SK-N-SH treated with all-trans-retinoic acid at 6 μM for 48 hours (cell line): ENCODE data around the gene CCDC30.

Experiments
- ATAC-seq: fragments of 200-7000 bp; cut with Tn5 transposase; 3 replicates; pipeline ENCODE4 v1.9.1; 2020; ENCODE audit warnings: mild to moderate bottlenecking, moderate library complexity
- ARNTL ChIP-seq: fragments of 450-650 bp; formaldehyde crosslinking; IDR thresholded peaks from 2 replicates; pipeline ENCODE4 v1.5.0; 2020; ENCODE audit warnings: low read depth, mild to moderate bottlenecking, moderate library complexity, borderline replicate concordance
- BACH2 ChIP-seq: fragments of 250-450 bp; sonication (Bioruptor Pico); IDR thresholded peaks from 2 replicates; pipeline ENCODE4 v1.9.0; 2021; ENCODE audit warnings: mild to moderate bottlenecking, borderline replicate concordance
- CSDC2 ChIP-seq: fragments of 250-450 bp; sonication (Bioruptor Pico); IDR thresholded peaks from 2 replicates; pipeline ENCODE4 v1.5.0; 2020; ENCODE audit warnings: mild to moderate bottlenecking, moderate library complexity
- ESRRG ChIP-seq: fragments of 250-450 bp; sonication (Bioruptor Pico); IDR thresholded peaks from 2 replicates; pipeline ENCODE4 v1.6.1; 2021; ENCODE audit warnings: mild to moderate bottlenecking
- ISL1 ChIP-seq: fragments of 250-450 bp; sonication (Bioruptor Pico); IDR thresholded peaks from 2 replicates; pipeline ENCODE4 v2.1.2; 2022; ENCODE audit warnings: mild to moderate bottlenecking, moderate library complexity
- RARB ChIP-seq: fragments of 250-450 bp; sonication (Bioruptor Pico); IDR thresholded peaks from 2 replicates; pipeline ENCODE4 v1.8.0; 2021; ENCODE audit warnings: mild to moderate bottlenecking, moderate library complexity
- SNAI2 ChIP-seq: fragments of 250-450 bp; sonication (Bioruptor Pico); IDR thresholded peaks from 2 replicates; pipeline ENCODE4 v1.5.0; 2020; ENCODE audit warnings: mild to moderate bottlenecking, moderate library complexity
- TOX ChIP-seq: fragments of 250-450 bp; sonication (Bioruptor Pico); IDR thresholded peaks from 2 replicates; pipeline ENCODE4 v1.8.0; 2021; ENCODE audit warnings: mild to moderate bottlenecking, moderate library complexity, borderline replicate concordance
- ZC3H10 ChIP-seq: fragments of 250-450 bp; sonication (Bioruptor Pico); IDR thresholded peaks from 2 replicates; pipeline ENCODE4 v1.5.1; 2021; ENCODE audit warnings: mild to moderate bottlenecking, moderate library complexity
- ZFP3 ChIP-seq: fragments of 250-450 bp; sonication (Bioruptor Pico); IDR thresholded peaks from 2 replicates; pipeline ENCODE4 v1.5.0; 2020; ENCODE audit warnings: mild to moderate bottlenecking, moderate library complexity
- ZNF565 ChIP-seq: fragments of 450-650 bp; formaldehyde crosslinking; conservative IDR thresholded peaks from 2 replicates; pipeline ENCODE4 v1.5.0; 2020; ENCODE audit warnings: low read depth, mild to moderate bottlenecking, moderate library complexity
- ZNF70 ChIP-seq: fragments of 450-650 bp; formaldehyde crosslinking; IDR thresholded peaks from 2 replicates; pipeline ENCODE4 v1.5.0; 2020; ENCODE audit warnings: mild to moderate bottlenecking, moderate library complexity
- ZNF8 ChIP-seq: fragments of 450-650 bp; formaldehyde crosslinking; IDR thresholded peaks from 2 replicates; pipeline ENCODE4 v1.5.0; 2020; ENCODE audit warnings: mild to moderate bottlenecking, moderate library complexity
- TF ChIP-seq, protein P1 (sequence below): fragments of 250-450 bp; sonication (Bioruptor Pico); IDR thresholded peaks from 2 replicates; pipeline ENCODE4 v1.5.0; 2020; ENCODE audit warnings: mild to moderate bottlenecking, moderate library complexity
- TF ChIP-seq, protein P2 (sequence below): fragments of 250-450 bp; sonication (Bioruptor Pico); IDR thresholded peaks from 2 replicates; pipeline ENCODE4 v1.5.1; 2021; ENCODE audit warnings: mild to moderate bottlenecking, moderate library complexity
- TF ChIP-seq, protein P3 (sequence below): fragments of 250-450 bp; sonication (Bioruptor Pico); IDR thresholded peaks from 2 replicates; pipeline ENCODE4 v1.8.0; 2021; ENCODE audit warnings: low read depth, mild to moderate bottlenecking, moderate library complexity, borderline replicate concordance

CCDC30 gene

DNA sequence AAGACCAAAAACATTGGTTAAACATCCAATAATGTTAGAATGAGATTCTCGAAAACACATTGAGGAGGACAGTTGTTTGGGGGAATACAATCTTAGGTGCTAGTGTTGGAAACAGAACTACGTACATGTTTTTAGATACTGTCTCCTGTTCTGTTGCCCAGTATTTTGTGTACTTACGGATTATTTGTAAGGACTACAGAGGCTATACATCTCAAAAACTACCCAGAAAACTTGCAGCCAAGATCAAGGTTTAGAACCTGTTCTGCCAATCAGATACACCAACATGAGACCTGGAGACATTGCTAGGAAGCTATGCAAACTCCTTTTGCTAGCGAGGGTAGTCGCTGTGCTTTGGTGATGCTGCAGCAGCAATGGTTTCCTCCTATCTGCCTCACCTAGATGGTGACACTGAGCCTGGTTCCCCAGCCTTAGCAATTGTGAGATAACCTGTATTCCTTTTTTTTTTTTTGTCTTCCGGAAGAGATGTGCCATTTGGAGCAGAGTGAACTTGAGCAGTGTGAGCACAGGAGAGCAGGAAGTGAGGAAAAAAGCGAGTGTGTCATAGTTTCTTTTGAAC lies 240.9 kb downstream of the CCDC30 start:
- ATAC-seq, result no peak

More for the DNA sequence above, 240.9 kb downstream of the CCDC30 start:
- TF ChIP-seq, protein P1, sequence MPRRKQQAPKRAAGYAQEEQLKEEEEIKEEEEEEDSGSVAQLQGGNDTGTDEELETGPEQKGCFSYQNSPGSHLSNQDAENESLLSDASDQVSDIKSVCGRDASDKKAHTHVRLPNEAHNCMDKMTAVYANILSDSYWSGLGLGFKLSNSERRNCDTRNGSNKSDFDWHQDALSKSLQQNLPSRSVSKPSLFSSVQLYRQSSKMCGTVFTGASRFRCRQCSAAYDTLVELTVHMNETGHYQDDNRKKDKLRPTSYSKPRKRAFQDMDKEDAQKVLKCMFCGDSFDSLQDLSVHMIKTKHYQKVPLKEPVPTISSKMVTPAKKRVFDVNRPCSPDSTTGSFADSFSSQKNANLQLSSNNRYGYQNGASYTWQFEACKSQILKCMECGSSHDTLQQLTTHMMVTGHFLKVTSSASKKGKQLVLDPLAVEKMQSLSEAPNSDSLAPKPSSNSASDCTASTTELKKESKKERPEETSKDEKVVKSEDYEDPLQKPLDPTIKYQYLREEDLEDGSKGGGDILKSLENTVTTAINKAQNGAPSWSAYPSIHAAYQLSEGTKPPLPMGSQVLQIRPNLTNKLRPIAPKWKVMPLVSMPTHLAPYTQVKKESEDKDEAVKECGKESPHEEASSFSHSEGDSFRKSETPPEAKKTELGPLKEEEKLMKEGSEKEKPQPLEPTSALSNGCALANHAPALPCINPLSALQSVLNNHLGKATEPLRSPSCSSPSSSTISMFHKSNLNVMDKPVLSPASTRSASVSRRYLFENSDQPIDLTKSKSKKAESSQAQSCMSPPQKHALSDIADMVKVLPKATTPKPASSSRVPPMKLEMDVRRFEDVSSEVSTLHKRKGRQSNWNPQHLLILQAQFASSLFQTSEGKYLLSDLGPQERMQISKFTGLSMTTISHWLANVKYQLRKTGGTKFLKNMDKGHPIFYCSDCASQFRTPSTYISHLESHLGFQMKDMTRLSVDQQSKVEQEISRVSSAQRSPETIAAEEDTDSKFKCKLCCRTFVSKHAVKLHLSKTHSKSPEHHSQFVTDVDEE (CRISPR knock-in tag), result no peak
- TF ChIP-seq TOX (CRISPR knock-in tag) (no peak), ZNF565 (CRISPR knock-in tag) (no peak), ZC3H10 (CRISPR knock-in tag) (no peak), ZFP3 (CRISPR knock-in tag) (no peak), SNAI2 (CRISPR knock-in tag) (no peak), RARB (no peak), ZNF70 (CRISPR knock-in tag) (no peak), ARNTL (CRISPR knock-in tag) (no peak), BACH2 (CRISPR knock-in tag) (no peak), ZNF8 (CRISPR knock-in tag) (no peak), CSDC2 (CRISPR knock-in tag) (no peak), ESRRG (CRISPR knock-in tag) (no peak), ISL1 (CRISPR knock-in tag) (no peak)
- TF ChIP-seq, protein P2, sequence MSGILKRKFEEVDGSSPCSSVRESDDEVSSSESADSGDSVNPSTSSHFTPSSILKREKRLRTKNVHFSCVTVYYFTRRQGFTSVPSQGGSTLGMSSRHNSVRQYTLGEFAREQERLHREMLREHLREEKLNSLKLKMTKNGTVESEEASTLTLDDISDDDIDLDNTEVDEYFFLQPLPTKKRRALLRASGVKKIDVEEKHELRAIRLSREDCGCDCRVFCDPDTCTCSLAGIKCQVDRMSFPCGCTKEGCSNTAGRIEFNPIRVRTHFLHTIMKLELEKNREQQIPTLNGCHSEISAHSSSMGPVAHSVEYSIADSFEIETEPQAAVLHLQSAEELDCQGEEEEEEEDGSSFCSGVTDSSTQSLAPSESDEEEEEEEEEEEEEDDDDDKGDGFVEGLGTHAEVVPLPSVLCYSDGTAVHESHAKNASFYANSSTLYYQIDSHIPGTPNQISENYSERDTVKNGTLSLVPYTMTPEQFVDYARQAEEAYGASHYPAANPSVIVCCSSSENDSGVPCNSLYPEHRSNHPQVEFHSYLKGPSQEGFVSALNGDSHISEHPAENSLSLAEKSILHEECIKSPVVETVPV, result no peak
- TF ChIP-seq, protein P3, sequence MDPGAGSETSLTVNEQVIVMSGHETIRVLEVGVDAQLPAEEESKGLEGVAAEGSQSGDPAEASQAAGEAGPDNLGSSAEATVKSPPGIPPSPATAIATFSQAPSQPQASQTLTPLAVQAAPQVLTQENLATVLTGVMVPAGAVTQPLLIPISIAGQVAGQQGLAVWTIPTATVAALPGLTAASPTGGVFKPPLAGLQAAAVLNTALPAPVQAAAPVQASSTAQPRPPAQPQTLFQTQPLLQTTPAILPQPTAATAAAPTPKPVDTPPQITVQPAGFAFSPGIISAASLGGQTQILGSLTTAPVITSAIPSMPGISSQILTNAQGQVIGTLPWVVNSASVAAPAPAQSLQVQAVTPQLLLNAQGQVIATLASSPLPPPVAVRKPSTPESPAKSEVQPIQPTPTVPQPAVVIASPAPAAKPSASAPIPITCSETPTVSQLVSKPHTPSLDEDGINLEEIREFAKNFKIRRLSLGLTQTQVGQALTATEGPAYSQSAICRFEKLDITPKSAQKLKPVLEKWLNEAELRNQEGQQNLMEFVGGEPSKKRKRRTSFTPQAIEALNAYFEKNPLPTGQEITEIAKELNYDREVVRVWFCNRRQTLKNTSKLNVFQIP, result no peak
